B cell (primary cell): Measurements from ENCODE around the gene PLA2G4D.

ENCODE experiments used
- CTCF ChIP-seq: fragments of 200-600 bp; IDR thresholded peaks from one replicate; pipeline ENCODE4 v1.8.0; 2022; ENCODE audit warnings: antibody characterized with exemption, mild to moderate bottlenecking
- EZH2 ChIP-seq: IDR thresholded peaks from 2 replicates; pipeline ENCODE4 v1.6.1; 2012; ENCODE audit warnings: borderline replicate concordance, low read depth, mild to moderate bottlenecking, moderate library complexity, low read length; ENCODE audit not compliant: insufficient read depth, poor library complexity, severe bottlenecking

GRCh38 chr15:42097018-42097417 lies 2.7 kb upstream of the PLA2G4D start:
- TF ChIP-seq CTCF (no peak), EZH2 (no peak)
